Middle frontal gyrus (tissue), 1 donor: ENCODE data around the gene HELT.

Source experiments
- DNase-seq: peaks from one replicate; pipeline ENCODE4 v3.0.0-alpha.2; 2015; ENCODE audit warnings: low spot score; ENCODE audit errors: extremely low spot score

The HELT gene

DNA sequence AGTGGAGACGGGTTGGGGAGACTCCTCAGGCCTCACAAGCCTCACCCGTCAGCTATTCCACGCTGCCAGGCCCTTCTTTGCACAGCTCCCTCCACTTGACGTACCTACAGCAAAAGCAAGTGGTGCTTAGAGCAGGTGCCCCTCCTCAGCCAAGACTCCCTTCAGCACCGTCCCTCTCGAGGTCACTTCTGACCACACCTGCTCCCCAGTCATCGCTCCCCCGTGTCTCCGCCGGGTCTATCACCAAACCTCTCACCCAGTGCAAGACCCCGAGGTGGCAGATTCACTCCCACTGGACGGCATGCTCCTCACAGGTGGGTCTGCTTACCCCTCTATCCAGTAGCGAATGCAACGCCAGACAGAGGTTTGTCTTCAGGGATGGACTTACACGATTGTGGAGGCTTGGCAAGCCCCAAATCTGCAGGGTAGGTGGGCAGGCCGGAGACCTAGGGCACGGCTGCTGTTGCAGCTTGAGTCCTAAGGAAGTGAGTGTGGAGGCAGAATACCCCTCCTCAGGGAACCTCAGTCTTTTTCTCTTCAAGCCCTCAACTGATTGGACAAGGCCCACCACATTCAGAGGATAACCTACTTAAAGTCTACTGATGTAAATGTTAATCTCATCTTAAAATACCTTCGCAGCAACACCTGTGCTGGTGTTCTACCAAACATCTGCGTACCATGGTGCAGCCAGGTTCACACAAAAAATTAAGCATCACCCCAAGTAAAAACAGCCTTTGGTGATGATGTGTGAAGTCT, 14.5 kb upstream of the HELT start:
- no peak for DNase-seq

DNA sequence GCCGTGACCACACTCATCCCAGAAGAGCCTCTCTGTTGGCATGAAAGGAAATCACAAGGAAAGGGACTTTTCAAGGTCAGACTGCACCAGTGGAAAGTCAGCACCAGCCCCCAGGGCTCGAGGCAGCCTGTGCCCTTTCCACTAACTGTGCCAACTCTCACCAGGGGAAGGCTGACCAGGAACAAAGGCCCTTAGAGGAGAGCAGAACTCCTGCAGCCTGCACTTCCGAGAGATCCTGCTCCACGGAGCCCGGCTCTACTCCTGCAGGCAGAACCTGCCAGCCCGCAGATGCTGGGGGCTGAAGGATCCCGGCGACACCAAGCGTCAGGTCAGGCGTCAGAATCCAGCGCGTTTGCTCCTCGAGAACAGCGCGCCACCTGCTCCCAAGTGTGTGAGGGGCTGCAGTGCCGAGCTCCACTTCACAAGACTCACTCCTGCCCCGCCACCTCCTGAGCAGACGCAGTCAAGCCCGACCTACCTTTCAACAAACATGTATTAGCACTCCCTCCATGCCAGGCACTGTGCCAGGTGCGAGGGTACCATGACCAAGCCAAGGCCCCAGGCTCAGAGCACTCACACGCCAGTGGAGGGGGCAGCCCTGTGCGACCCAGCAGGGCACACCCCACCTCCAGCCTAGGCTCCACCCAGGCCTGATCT, 13.6 kb upstream of the HELT start:
- DNase-seq, result no peak

- peak; percentile 58 for DNase-seq
Observed at GRCh38 chr4:185005219-185005819, 13.0 kb upstream of the HELT start.

GRCh38 chr4:185011408-185011807, 6.9 kb upstream of the HELT start:
- DNase-seq, result no peak

DNA sequence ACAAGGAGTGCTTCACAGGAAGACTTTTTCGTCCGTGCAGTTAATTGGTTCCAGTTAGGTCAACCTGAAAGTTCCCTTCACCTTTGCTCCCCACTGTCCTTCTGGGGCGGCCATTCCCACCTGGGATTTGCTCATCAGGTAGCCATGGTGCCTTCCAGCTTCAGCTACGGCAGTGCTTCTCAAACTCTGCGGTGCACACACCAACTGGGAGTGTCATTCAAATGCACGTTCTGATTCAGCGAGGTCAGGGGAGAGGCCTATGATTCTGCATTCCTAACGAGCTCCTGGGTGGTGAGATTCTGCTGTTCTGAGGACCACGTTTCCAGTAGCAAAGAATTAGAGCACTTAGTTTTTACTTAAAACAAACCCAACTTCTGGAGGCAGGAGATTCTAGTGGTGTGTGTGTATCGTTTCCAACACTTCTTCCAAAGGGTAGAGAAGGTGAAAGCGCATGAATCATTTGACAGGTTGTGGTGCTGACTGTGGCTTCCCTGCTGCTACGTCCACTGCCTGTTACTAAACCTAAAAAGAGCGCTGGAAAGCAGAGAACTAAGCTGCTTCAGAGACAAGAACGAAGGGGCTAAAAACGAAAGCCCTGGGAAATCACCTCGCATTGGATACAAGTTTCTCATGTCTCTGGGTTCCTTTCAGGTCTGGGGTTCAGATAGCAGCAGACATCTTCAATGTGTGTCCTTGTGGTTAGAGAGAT, 4.7 kb upstream of the HELT start:
- no peak for DNase-seq

GRCh38 chr4:185015108-185015507, 3.2 kb upstream of the HELT start:
- DNase-seq, result no peak

DNA sequence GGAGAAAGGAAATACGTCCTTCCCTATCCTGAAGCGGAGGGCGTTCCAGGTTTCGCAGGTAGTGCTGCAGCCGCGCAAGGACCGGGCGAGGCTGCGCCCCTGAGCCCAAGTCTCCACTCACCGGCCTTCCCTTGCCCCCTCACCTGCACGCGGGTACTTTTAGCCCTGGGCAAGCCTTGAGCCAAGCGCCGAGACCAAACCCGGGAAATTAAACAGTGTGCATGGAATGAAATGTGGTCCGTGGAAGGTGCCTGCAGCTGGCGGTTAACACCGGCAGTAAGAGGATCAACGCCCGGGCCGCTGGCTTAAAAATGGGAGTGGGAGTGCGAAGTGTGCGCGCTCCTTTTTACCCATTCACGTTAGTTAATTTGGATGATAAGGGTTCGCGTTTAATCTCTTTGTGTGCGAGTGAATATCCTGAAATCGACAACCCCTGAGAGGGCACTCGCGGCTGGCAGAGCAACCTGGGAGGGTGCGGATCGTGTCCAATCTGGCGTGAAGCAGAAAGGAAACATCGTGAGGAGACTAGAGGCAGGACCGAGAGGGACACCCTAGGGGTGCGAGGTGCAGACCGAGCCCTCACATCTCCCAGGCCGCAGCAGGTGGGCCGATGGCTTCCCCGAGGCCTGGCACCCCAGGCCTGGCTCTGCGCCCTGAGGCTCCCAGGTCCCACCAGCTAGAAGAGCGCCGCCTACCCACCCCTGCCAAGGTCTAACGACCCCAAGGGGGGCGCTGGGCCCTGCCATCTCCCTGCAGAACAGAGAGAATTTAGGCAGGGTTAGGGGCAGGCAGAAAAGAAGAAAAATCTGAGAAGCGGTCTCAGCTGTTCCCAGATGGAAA, 2.0 kb upstream of the HELT start:
- no peak for DNase-seq

DNA sequence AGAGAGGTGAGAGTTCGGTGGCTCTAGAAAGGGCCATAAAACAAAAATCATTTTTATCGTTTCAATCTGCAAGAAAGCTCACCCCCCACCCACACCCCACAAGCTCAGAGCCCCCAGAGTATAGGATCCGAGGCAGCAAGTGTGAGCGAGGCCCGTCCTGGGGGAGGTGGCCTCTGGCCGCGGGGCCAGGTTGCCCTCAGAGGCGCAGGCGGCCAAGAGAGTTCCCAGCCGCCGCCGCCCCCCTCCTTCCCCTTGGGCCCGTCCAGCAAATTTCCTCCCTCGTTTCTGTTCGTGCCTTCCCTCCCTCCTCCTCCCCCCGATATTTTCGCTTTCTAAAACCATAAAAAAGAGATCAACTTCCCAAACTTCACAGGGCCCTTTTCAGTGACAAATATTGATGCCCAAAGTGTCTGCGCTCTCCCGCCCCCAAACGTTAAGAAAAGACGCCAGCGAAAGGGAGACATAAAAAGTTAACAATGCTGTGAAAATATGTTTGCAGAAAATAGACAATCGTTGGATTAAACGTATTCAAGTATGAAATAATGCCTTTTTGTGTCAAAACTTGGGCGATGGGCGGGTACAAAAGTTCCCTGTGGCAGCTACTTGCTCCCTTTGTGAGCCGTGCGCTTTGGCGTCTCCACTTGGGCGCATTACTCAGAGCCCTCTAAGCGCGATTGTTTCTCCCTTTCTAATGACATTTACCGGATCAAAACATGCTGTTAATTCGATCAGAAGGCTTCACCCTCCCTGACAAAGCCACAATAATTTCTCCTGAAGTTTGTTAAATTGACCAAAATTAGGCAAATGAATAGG, 1.1 kb upstream of the HELT start:
- DNase-seq, result no peak

GRCh38 chr4:185018834-185019455, 655 bp downstream of the HELT start:
- no peak for DNase-seq

- no peak for DNase-seq
Observed at GRCh38 chr4:185019456-185020292, 1.4 kb downstream of the HELT start.

GRCh38 chr4:185020293-185020808, 2.1 kb downstream of the HELT start:
- no peak for DNase-seq

DNA sequence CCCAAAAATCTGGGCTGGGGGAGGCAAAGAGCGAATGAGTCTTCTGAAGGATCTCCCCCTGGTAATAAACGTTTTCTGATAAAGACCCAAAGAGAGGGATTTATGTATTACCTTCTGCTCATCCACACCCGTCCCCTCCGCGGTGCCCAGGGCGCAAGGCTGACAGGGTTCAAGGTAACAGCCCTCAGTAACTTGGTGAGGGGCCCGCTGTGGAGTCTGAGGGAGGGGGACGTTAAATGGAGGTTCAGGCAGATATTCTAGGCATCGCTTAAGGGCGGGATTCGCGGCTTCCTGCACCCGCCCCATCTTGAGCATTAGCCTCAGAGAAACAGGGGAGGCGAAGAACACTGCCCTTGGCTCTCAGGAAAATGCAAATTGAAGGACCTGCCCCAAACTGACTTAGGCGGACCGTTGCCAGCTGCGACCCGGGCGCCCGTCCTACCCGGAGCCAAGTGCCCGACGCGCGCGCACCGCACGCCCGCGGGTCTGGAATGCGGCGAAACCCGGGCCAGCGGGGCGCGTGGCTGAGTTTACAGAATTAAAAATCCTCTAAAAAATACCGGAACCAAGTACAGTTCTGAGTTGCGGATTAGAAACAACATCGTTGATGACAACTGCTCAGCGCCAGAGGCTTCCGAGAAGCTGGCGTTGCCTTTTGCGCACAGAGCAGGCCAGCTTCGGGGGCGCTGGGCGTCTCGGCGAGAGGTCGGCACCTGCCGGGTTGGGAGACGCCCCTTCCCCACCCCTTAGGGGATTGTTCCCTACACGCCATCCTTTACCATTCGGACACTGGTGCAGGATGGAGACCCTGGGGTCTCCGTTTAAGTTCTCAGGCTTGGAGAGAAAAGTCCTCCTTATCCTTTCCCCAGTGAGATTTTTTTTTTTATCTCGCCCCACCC, 2.8 kb downstream of the HELT start:
- DNase-seq, result no peak

GRCh38 chr4:185023471-185023870, 5.2 kb downstream of the HELT start:
- DNase-seq, result no peak

DNA sequence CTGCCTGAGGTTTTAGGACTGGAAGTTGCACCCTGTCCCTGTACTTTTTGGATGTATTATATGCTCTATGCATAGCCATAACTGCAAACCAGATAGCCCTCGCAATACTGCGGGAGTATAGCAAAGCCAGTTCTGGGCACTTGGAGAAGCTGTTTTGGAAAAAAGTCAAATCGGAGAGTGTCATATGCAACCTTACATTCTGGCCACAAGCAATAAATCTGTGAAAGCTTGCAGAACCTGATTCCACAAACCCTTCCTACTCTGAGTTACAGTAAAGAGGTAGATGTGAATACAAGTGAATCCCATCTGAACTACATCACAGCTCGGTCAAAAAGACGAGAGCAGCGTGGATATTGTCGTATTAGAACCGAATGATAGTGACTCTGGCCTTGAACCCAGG, 10.3 kb downstream of the HELT start:
- DNase-seq, result no peak

- no peak for DNase-seq
Observed at GRCh38 chr4:185031611-185032010, 13.3 kb downstream of the HELT start.

DNA sequence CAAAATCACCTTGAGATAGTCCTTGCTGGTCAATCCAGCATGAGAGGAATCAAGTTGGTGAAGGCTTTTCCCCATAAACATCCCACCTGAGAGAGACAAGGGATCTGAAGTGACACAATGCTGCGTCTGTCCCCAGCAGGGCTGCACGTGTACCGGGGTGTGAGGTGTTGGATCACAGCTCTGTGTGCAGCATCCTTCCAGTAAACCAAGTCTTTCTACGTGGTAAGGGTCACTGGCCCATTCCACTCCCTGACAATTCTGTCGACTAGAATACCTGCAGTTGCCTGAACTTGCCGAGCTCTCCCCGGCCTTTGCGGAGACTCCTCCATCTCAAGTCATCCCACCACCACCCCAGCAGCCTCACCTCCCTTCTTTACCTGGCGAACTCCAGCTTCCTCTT, 14.8 kb downstream of the HELT start:
- no peak for DNase-seq

GRCh38 chr4:185033950-185034349, 15.7 kb downstream of the HELT start:
- DNase-seq, result no peak

DNA sequence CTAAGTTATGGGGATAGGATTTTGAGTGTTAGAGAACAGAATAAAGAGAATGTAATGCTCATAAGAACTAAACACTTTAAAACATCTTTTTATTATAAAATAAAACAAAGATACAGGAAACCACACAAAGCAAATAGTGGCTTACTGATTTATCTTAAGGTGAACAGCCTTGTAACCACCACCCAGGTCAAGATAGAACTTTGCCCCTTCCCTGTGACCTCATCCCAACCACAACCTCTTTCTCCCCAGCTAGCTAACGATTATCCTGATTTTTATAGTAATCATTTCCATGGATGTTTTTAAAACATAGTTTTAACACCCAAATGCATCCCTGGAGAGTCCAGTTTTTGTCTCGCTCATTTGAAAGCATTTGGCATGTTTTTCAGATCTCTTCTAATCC, 17.0 kb downstream of the HELT start:
- no peak for DNase-seq
